ENCODE data around the gene RNU7-1. TPM values are rescaled to one million over a fixed set of nuclear protein-coding genes. Genes with fewer than 3 reads are reported as not detected.

Gene RNU7-1
- total RNA-seq, 3 donors from 2014 or later = not detected

- DNase-seq (ENCODE audit: low spot score in 2 of 2) = no peak
- no peaks in the 10 kb centered on the region for H3K9me3 ChIP-seq
- no peaks in the 10 kb centered on the region for H3K4me1 ChIP-seq
- intact Hi-C loops (cut with DNase I; ENCODE audit: low total_unique reads) = no loop called here
- H3K4me3 ChIP-seq = no peak overlapping the region
- TF ChIP-seq CTCF (IDR thresholded peaks at IDR 0.05) (no peak), POLR2A (IDR thresholded peaks at IDR 0.05) (no peak), POLR2AphosphoS5 (IDR thresholded peaks at IDR 0.05) (no peak)
- H3K36me3 ChIP-seq = peaks cover 4% of the 10 kb centered on the region
- no peak overlapping the region for H3K27ac ChIP-seq
- H3K27me3 ChIP-seq = no peaks in the 10 kb centered on the region
Observed at GRCh38 chr12:6977653-6978052, 34.0 kb downstream of the RNU7-1 start.

- Histone ChIP-seq H3K27ac (no peak overlapping the region), H3K27me3 (no peaks in the 10 kb centered on the region), H3K36me3 (peaks cover 4% of the 10 kb centered on the region), H3K4me3 (no peak overlapping the region), H3K9me3 (no peaks in the 10 kb centered on the region), H3K4me1 (no peaks in the 10 kb centered on the region)
- intact Hi-C loops (cut with DNase I; ENCODE audit: low total_unique reads) = no loop called here
- no peak for TF ChIP-seq POLR2AphosphoS5 (IDR thresholded peaks at IDR 0.05)
- TF ChIP-seq CTCF (IDR thresholded peaks at IDR 0.05) = no peak
- TF ChIP-seq POLR2A (IDR thresholded peaks at IDR 0.05) = no peak
- DNase-seq (ENCODE audit: low spot score in 2 of 2) = no peak
Observed at GRCh38 chr12:6978188-6978587, 34.6 kb downstream of the RNU7-1 start.

GRCh38 chr12:6978611-6979011, 35.0 kb downstream of the RNU7-1 start:
- no peak overlapping the region for H3K4me3 ChIP-seq
- no peaks in the 10 kb centered on the region for H3K9me3 ChIP-seq
- H3K27ac ChIP-seq = peak overlapping the region in 1 of 2 donors; percentile 2
- TF ChIP-seq CTCF (IDR thresholded peaks at IDR 0.05) = no peak
- no peak for TF ChIP-seq POLR2A (IDR thresholded peaks at IDR 0.05)
- TF ChIP-seq POLR2AphosphoS5 (IDR thresholded peaks at IDR 0.05) = no peak
- H3K4me1 ChIP-seq = no peaks in the 10 kb centered on the region
- no peaks in the 10 kb centered on the region for H3K27me3 ChIP-seq
- intact Hi-C loops (cut with DNase I; ENCODE audit: low total_unique reads) = no loop called here
- DNase-seq (ENCODE audit: low spot score in 2 of 2) = no peak
- H3K36me3 ChIP-seq = peaks cover 4% of the 10 kb centered on the region

- Histone ChIP-seq H3K27me3 (no peaks in the 10 kb centered on the region), H3K4me3 (no peak overlapping the region), H3K4me1 (no peaks in the 10 kb centered on the region), H3K27ac (peak overlapping the region in 1 of 2 donors; percentile 2), H3K9me3 (no peaks in the 10 kb centered on the region), H3K36me3 (peaks cover 4% of the 10 kb centered on the region)
- DNase-seq (ENCODE audit: low spot score in 2 of 2) = no peak
- TF ChIP-seq CTCF (IDR thresholded peaks at IDR 0.05) (no peak), POLR2AphosphoS5 (IDR thresholded peaks at IDR 0.05) (no peak), POLR2A (IDR thresholded peaks at IDR 0.05) (no peak)
- intact Hi-C loops (cut with DNase I; ENCODE audit: low total_unique reads) = no loop called here
Observed at GRCh38 chr12:6979021-6979420, 35.4 kb downstream of the RNU7-1 start.

- no peak for DNase-seq (ENCODE audit: low spot score in 2 of 2)
- Histone ChIP-seq H3K27ac (no peak overlapping the region), H3K36me3 (peaks cover 4% of the 10 kb centered on the region), H3K27me3 (no peaks in the 10 kb centered on the region), H3K9me3 (no peaks in the 10 kb centered on the region), H3K4me3 (no peak overlapping the region), H3K4me1 (no peaks in the 10 kb centered on the region)
- intact Hi-C loops (cut with DNase I; ENCODE audit: low total_unique reads) = no loop called here
- TF ChIP-seq POLR2A (IDR thresholded peaks at IDR 0.05) (no peak), POLR2AphosphoS5 (IDR thresholded peaks at IDR 0.05) (no peak), CTCF (IDR thresholded peaks at IDR 0.05) (no peak)
Observed at GRCh38 chr12:6979453-6979852, 35.8 kb downstream of the RNU7-1 start.

Measured in breast epithelium (tissue), 4 donors.